AG04450 (cell line): ENCODE data around the gene KCNQ1OT1. TPM values are rescaled to one million over a fixed set of nuclear protein-coding genes. Genes with fewer than 3 reads are reported as not detected.

Source experiments
- CTCF ChIA-PET: fragments of 300-600, 350-600 bp; formaldehyde crosslinking; extraction: SDS; loops from one replicate; lab custom pipeline; 2022; ENCODE audit warnings: antibody characterized with exemption, inconsistent platforms; lab: Charles Lee
- POLR2A ChIA-PET: fragments of 350-600 bp; formaldehyde crosslinking; extraction: SDS; loops from one replicate; lab custom pipeline; 2021; ENCODE audit warnings: antibody characterized with exemption, inconsistent platforms; lab: Yijun Ruan, JAX
- DNase-seq: peaks from one replicate; pipeline ENCODE4 v3.0.0-alpha.2; 2011; ENCODE audit warnings: low read depth, low spot score
- H3K27ac ChIP-seq: one replicate; pipeline ENCODE4 v1.5.1; 2012; ENCODE audit warnings: low read depth, low read length, control low read depth
- H3K27me3 ChIP-seq: one replicate; pipeline ENCODE4 v1.6.0; 2012; ENCODE audit warnings: low read length; ENCODE audit not compliant: control insufficient read depth, insufficient read depth
- H3K4me3 ChIP-seq: 2 replicates; pipeline ENCODE4 v1.5.1; 2011; ENCODE audit warnings: mild to moderate bottlenecking, low read depth, low read length, control low read depth
- H3K9me3 ChIP-seq: 2 replicates; pipeline ENCODE4 v1.5.1; 2012; ENCODE audit warnings: low read length; ENCODE audit not compliant: control insufficient read depth, insufficient read depth
- polyA plus RNA-seq: library from polyadenylated mRNA; depleted of rRNA; stranded (reverse); fragments of >200 nt; gene quantifications from 2 replicates; pipeline ENCODE4 v1.2.3, GENCODE V29; 2011
- TF ChIP-seq, protein P1 (sequence below): IDR thresholded peaks from 2 replicates; pipeline ENCODE4 v1.5.1; 2011; ENCODE audit warnings: low read depth, low read length, control low read depth, inconsistent platforms

KCNQ1OT1 gene
- polyA plus RNA-seq, 1 experiment = 0.33 TPM

DNA sequence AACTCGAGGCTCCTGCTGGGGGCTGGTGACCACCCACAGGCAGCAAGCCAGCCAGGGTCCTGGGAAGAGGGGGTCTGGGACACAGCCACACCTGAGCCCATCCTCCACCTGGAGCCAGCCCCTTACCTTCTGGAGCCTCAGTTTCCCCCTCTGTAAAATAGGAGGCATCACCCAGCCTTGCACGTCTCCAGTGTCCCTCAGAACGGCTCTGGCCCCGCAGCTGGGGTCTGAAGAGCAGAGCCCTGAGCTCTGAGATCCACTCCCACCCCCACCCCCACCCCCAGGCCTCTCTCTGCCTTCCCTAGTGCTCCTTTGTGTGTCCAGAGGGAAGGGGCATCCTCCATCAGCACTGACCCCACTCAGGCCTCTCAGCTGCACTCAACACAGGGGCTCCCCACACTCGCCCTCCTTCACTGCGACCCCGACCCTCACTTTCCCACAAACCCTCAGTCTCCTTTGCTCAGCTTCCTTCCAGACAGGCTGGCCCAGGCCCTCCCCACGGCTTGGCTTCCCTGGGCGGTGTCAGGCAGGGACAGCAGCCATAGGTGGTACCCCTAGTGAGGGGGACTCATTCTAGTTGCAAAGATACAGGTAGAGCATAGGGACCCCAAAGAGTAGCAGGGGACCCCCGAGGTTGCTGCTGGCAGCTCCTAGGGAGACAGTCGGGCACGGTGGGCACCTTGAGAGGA lies 33.3 kb upstream of the KCNQ1OT1 start:
- CTCF ChIA-PET = no interaction called here

DNA sequence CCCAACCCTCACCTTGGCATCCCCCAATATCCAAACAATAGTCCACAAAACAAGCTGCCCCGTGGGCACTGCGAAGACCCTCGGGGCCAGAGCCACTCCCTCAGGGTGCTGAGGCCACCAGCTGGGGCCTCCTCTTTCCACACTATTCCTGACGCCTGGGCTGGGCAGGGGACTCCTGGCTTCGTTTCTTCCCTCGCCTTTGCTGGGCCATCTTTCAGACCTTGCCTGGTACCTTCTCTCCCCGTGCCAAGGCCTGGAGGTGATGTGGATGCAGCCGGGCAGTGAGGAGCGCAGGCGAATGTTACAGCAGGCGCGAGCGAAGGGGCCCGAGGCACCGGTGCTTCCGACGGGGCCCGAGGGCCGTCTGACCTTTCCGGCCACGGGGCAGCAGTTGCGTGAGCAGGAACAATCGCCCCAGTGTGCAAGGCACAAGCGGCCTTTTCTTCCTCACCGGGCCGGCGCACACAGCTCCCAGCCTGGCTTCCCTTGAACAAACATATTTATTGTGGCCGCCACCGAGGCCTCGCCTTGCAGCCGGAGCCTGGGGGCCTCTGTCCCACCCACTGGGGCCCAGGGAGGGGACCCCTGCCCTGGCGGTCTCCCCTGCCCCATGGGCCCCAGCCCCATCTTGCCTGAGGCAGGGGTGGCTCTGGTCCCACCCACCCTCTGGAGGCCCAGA lies 32.6 kb upstream of the KCNQ1OT1 start:
- ChIA-PET POLR2A (no interaction called here), CTCF (no interaction called here)
- Histone ChIP-seq H3K27ac (no peak overlapping the region), H3K9me3 (peaks cover 1% of the 10 kb centered on the region), H3K27me3 (peaks cover 15% of the 10 kb centered on the region), H3K4me3 (no peak overlapping the region)
- TF ChIP-seq, protein P1, sequence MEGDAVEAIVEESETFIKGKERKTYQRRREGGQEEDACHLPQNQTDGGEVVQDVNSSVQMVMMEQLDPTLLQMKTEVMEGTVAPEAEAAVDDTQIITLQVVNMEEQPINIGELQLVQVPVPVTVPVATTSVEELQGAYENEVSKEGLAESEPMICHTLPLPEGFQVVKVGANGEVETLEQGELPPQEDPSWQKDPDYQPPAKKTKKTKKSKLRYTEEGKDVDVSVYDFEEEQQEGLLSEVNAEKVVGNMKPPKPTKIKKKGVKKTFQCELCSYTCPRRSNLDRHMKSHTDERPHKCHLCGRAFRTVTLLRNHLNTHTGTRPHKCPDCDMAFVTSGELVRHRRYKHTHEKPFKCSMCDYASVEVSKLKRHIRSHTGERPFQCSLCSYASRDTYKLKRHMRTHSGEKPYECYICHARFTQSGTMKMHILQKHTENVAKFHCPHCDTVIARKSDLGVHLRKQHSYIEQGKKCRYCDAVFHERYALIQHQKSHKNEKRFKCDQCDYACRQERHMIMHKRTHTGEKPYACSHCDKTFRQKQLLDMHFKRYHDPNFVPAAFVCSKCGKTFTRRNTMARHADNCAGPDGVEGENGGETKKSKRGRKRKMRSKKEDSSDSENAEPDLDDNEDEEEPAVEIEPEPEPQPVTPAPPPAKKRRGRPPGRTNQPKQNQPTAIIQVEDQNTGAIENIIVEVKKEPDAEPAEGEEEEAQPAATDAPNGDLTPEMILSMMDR = no peak
- no peak for DNase-seq

More for the DNA sequence above, 33.3 kb upstream of the KCNQ1OT1 start:
- TF ChIP-seq, protein P1 = no peak
- DNase-seq = no peak
- no peak overlapping the region for H3K27ac ChIP-seq
- H3K9me3 ChIP-seq = no peaks in the 10 kb centered on the region; the same call in 1 of the 2 replicates
- POLR2A ChIA-PET = no interaction called here
- H3K4me3 ChIP-seq = no peak overlapping the region
- peaks cover 12% of the 10 kb centered on the region for H3K27me3 ChIP-seq

DNA sequence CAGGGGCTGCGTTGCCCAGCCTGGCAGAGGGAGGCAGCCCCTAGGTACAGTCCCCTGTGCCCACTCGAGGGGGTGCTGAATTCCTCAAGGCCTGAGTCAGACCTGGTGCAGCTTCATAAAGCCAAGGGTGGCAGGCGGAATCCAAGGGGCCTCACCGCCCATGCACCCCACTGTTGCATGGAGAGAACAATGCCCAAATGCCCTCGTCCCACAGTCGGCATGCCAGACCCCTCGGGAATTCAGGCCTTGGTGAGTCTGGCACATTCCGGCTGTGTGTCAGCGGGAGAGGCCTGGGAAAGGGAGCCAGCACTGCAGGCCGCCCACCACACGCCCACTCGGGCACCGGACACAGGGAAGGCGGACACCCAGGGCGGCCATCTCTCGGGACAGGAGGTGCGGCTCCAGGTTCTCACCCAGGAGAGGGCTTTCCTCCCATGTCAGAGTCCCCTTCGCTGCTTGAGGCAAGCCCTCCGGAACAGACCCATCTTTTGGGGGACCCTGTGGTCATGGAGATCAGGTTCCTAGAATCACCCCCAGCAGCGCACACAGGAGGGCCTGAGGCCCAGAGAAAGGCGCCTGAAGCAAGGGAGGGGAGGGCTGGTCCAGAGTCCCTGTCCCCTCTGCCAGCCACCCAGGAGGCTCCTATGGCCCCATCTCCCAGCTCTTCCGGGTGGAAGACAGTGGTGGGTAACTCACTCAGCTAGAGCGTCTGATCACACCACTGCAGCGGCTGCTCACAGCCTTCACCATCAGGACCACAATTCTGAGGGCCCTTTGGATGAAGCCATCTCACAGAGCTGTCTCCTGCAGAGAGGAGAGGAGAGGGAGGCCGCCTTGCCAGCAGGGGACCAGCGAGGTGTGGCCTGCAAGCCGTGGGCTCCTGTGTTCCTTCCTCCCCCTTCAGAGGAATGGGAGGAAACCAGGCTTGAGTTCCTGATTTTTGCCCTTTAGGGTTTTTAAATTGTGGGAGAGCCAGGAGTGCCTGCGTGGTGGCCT lies 31.6 kb upstream of the KCNQ1OT1 start:
- CTCF ChIA-PET = no interaction called here
- no peak overlapping the region for H3K27ac ChIP-seq
- H3K4me3 ChIP-seq = no peak overlapping the region
- POLR2A ChIA-PET = no interaction called here
- TF ChIP-seq, protein P1 = no peak
- H3K9me3 ChIP-seq = peaks cover 10% of the 10 kb centered on the region
- H3K27me3 ChIP-seq = peaks cover 23% of the 10 kb centered on the region
- DNase-seq = no peak

DNA sequence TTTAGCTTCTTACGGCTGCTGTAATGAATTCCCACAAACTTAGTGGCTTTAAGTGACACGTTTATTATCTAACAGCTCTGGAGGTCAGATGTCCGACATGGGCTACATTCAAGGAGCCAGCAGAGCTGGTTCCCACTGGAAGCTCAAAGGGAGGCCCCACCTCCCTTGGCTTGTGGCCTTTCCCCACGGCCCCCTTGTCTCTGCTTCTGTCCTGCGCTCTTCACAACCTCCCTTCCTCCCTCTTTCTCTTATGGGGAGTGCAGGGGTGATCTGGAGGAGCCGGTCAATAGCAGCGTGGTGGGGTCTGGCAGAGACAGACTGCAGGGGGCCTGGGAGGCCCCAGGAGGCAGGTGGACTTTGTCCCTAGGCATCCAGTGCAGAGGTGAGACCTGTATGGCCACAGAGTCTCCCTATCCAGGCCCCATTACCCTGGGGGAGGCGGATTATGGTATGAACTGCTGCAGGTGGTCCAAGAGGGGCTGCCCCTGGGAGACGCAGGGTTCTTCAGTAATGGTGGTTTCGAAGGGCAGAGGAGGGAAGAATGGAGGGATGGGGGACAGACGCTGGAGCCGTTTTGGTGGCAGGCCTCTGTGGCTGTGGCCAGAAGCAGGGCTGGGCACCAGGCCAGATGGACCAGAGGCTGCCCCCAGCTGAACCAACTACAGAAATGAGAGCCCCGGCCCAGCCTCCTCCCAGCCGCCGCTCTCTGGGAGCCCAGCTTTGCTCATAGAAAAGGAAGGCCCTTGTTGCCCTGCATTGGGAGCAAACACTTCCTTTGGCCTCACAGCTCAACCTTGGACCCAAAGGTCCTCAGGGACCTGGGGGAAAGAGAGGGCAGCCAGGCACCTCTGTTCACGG lies 30.7 kb upstream of the KCNQ1OT1 start:
- H3K27ac ChIP-seq = no peak overlapping the region
- TF ChIP-seq, protein P1 = no peak
- H3K9me3 ChIP-seq = peaks cover 10% of the 10 kb centered on the region
- POLR2A ChIA-PET = interaction anchor here (0.6 kb wide), 1 partner anchor 142 kb away, joined by 4 read pairs; no protein-coding TSS in a partner anchor
- peaks cover 27% of the 10 kb centered on the region for H3K27me3 ChIP-seq
- CTCF ChIA-PET = no interaction called here
- no peak overlapping the region for H3K4me3 ChIP-seq
- no peak for DNase-seq
